ENCODE measurements around the gene MEGF11.

The MEGF11 gene

GRCh38 chr15:66046326-66046725 is 207.2 kb downstream of the MEGF11 start:
- TF ChIP-seq CTCF (IDR thresholded peaks at IDR 0.05; ENCODE audit: low read depth, low read length, missing control alignments), result no peak
- DNase-seq (ENCODE audit: low read depth), result no peak
- no peak overlapping the region for H3K4me3 ChIP-seq (ENCODE audit: low read depth, low read length)

- no peak for DNase-seq (ENCODE audit: low read depth)
- H3K4me3 ChIP-seq (ENCODE audit: low read depth, low read length), result no peak overlapping the region
- no peak for TF ChIP-seq CTCF (IDR thresholded peaks at IDR 0.05; ENCODE audit: low read depth, low read length, missing control alignments)
Observed at GRCh38 chr15:66045542-66045941, 208.0 kb downstream of the MEGF11 start.

GRCh38 chr15:66044837-66045236 is 208.7 kb downstream of the MEGF11 start:
- no peak for DNase-seq (ENCODE audit: low read depth)
- TF ChIP-seq CTCF (IDR thresholded peaks at IDR 0.05; ENCODE audit: low read depth, low read length, missing control alignments), result no peak
- H3K4me3 ChIP-seq (ENCODE audit: low read depth, low read length), result no peak overlapping the region

GRCh38 chr15:66043264-66043663 is 210.3 kb downstream of the MEGF11 start:
- no peak overlapping the region for H3K4me3 ChIP-seq (ENCODE audit: low read depth, low read length)
- TF ChIP-seq CTCF (IDR thresholded peaks at IDR 0.05; ENCODE audit: low read depth, low read length, missing control alignments), result no peak
- DNase-seq (ENCODE audit: low read depth), result no peak

- no peak overlapping the region for H3K4me3 ChIP-seq (ENCODE audit: low read depth, low read length)
- TF ChIP-seq CTCF (IDR thresholded peaks at IDR 0.05; ENCODE audit: low read depth, low read length, missing control alignments), result no peak
- no peak for DNase-seq (ENCODE audit: low read depth)
Observed at GRCh38 chr15:66042624-66043023, 210.9 kb downstream of the MEGF11 start.

- DNase-seq (ENCODE audit: low read depth), result no peak
- H3K4me3 ChIP-seq (ENCODE audit: low read depth, low read length), result no peak overlapping the region
- no peak for TF ChIP-seq CTCF (IDR thresholded peaks at IDR 0.05; ENCODE audit: low read depth, low read length, missing control alignments)
Observed at GRCh38 chr15:66041276-66041675, 212.3 kb downstream of the MEGF11 start.

GRCh38 chr15:66040211-66040892 is 213.2 kb downstream of the MEGF11 start:
- DNase-seq (ENCODE audit: low read depth), result no peak
- H3K4me3 ChIP-seq (ENCODE audit: low read depth, low read length), result no peak overlapping the region
- TF ChIP-seq CTCF (IDR thresholded peaks at IDR 0.05; ENCODE audit: low read depth, low read length, missing control alignments), result no peak
